ENCODE data around the gene COL5A1.

DNA sequence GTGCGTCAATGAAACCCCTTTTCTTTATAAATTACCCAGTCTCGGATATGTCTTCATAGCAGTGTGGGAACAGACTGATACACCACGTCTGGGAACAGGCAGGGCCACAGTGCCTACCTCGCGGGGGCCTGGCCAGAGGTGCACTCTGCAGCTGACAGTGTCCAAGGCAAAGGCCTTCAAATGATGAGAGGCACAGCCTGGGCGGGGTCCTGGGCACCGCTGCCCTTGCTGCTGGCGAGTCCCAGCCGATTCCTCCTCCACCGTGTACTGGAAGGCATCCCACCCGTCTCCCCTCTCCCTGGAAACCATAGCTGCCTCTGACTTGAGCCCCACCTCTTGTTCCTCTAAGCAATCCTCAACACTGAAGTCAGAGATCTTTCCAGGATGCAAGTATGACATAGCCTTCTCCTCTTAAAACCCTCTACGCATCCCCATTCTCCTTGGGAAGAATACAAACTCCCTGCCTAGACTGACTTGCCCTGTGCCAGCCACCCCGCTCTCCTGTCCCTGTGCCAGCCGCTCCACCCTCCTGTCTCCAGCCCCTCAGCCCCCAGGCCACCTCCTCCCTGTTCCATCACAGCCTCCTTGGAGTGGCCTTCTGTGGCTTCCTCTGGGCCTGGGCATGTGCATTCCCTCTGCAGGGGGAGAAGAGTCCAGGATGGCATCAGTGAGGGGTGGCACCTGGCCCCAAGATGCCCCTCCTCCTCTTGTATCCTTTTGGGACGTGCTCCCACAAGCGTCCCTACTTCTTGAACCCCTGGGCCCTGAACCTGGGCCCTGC, 8.1 kb upstream of the COL5A1 start:
- no peak for TF ChIP-seq EZH2 (IDR thresholded peaks at IDR 0.05; ENCODE audit: low read length)
- TF ChIP-seq, protein P1, sequence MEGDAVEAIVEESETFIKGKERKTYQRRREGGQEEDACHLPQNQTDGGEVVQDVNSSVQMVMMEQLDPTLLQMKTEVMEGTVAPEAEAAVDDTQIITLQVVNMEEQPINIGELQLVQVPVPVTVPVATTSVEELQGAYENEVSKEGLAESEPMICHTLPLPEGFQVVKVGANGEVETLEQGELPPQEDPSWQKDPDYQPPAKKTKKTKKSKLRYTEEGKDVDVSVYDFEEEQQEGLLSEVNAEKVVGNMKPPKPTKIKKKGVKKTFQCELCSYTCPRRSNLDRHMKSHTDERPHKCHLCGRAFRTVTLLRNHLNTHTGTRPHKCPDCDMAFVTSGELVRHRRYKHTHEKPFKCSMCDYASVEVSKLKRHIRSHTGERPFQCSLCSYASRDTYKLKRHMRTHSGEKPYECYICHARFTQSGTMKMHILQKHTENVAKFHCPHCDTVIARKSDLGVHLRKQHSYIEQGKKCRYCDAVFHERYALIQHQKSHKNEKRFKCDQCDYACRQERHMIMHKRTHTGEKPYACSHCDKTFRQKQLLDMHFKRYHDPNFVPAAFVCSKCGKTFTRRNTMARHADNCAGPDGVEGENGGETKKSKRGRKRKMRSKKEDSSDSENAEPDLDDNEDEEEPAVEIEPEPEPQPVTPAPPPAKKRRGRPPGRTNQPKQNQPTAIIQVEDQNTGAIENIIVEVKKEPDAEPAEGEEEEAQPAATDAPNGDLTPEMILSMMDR (optimal IDR thresholded peaks at IDR 0.05 in 1 of 3, IDR thresholded peaks at IDR 0.05 in 1 of 3, conservative IDR thresholded peaks at IDR 0.05 in 1 of 3; ENCODE audit: extremely low read depth in 1 of 3, insufficient read depth in 2 of 3, low read length in 3 of 3), result no peak
